ENCODE measurements around the gene UBE3B. TPM values are rescaled to one million over a fixed set of nuclear protein-coding genes. Genes with fewer than 3 reads are reported as not detected.

Gene UBE3B
- total RNA-seq, 1 experiment from 2014 or later: 38.4 TPM

DNA sequence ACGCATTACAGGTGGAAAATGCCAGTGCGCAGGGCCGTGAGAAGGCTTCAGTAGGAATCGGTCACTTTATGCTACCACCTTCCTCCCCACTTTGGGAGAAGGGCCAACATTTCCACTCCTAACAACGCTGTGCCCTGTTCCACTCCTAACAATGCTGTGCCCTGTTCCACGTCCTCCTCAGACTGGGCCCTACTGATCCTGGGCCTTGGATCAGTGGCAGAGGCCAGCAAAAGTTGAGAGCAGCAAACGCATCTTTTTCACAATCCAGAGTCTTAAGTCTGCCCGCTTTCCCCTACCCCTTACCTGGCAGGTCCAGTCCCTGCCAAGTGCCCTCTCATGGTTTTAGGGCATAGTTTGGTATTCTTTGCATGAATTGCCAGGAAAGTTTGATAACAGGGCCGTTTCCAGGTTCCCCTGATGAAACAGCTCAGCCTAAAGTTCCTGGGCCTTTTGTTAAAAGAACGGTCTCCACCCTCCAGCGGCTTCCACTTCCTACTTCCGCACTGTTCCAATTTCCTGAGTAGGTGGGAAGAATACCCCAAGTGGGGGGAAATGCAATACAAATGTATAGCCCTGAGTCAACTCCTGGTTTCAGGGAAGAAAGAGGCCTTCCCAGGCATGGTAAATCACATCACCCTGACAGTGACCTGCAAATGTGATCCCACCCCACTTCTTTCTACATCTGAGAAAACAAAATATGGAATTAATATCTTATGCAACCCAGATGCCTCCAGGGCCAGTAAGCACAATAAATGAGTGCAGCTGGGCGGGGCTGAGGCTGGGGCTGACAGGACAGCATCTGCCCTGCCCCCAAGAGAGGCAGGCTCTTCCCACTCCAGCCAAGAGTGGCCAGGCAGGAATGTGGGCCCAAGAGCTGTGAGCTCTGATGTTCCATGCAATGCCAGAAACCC, 15.3 kb upstream of the UBE3B start:
- peaks cover 2% of the 10 kb centered on the region for H3K36me3 ChIP-seq (ENCODE audit: control insufficient read depth, insufficient read depth, low read length)
- H3K27ac Mint-ChIP-seq (ENCODE audit: unreplicated experiment): peak overlapping the region; percentile 95
- CTCF ChIA-PET: interaction anchor here (0.9 to 3.1 kb wide), 5 partner anchors 15 to 662 kb away, joined by 4 to 18 read pairs (median 8); partner anchors contain the start of genes IFT81, KCTD10 and UBE3B
- BruUV-seq (replicated peaks): TSS peak; percentile 79
- H3K27me3 Mint-ChIP-seq (ENCODE audit: insufficient read depth, unreplicated experiment): no peaks in the 10 kb centered on the region
- POLR2A ChIA-PET: interaction anchor here (0.6 to 1.3 kb wide), 4 partner anchors 15 to 317 kb away, joined by 3 to 23 read pairs (median 7); partner anchors contain the start of genes KCTD10 and UBE3B
- no peaks in the 10 kb centered on the region for H3K27me3 ChIP-seq (replicated peaks; ENCODE audit: control insufficient read depth, insufficient read depth, low read length)
- H3K4me3 Mint-ChIP-seq (ENCODE audit: unreplicated experiment): peak overlapping the region; percentile 65
- peak overlapping the region; percentile 18 for H3K4me3 ChIP-seq (ENCODE audit: low read depth, low read length)
- peaks cover 47% of the 10 kb centered on the region for H3K4me1 Mint-ChIP-seq (ENCODE audit: low read depth, unreplicated experiment)
- H3K4me1 ChIP-seq: peaks cover 43% of the 10 kb centered on the region
- H3K9me3 Mint-ChIP-seq (ENCODE audit: unreplicated experiment): no peaks in the 10 kb centered on the region
- no peak for TF ChIP-seq CTCF (IDR thresholded peaks at IDR 0.05; ENCODE audit: insufficient read depth in 1 of 2, low read depth in 1 of 2, low read length in 1 of 2, severe bottlenecking in 1 of 2, unreplicated experiment in 1 of 2)
- peak; percentile 76 to 79 for DNase-seq
- intact Hi-C loops (cut with micrococcal nuclease; ENCODE audit: unreplicated experiment): loop anchor here (1.0 kb wide), 2 partner anchors 15 to 30 kb away; partner anchors contain the start of genes KCTD10 and UBE3B
- H3K36me3 Mint-ChIP-seq (ENCODE audit: insufficient read depth, unreplicated experiment): peaks cover 50% of the 10 kb centered on the region
- no peaks in the 10 kb centered on the region for H3K9me3 ChIP-seq

- H3K4me1 Mint-ChIP-seq (ENCODE audit: low read depth, unreplicated experiment): peaks cover 47% of the 10 kb centered on the region
- ChIA-PET CTCF (interaction anchor here (0.9 to 3.1 kb wide), 2 partner anchors 35 to 661 kb away, joined by 5 to 18 read pairs; partner anchors contain the start of gene IFT81), POLR2A (interaction anchor here (0.6 to 1.2 kb wide), 3 partner anchors 14 to 318 kb away, joined by 3 to 8 read pairs (median 6); partner anchors contain the start of genes KCTD10 and UBE3B)
- H3K27ac Mint-ChIP-seq (ENCODE audit: unreplicated experiment): peak overlapping the region; percentile 95
- intact Hi-C loops (cut with micrococcal nuclease; ENCODE audit: unreplicated experiment): no loop called here
- no peaks in the 10 kb centered on the region for H3K9me3 ChIP-seq
- DNase-seq: peak in 1 of 2 experiments; percentile 39
- H3K9me3 Mint-ChIP-seq (ENCODE audit: unreplicated experiment): no peaks in the 10 kb centered on the region
- no peaks in the 10 kb centered on the region for H3K27me3 Mint-ChIP-seq (ENCODE audit: insufficient read depth, unreplicated experiment)
- BruUV-seq (replicated peaks): no TSS peak
- H3K36me3 Mint-ChIP-seq (ENCODE audit: insufficient read depth, unreplicated experiment): peaks cover 48% of the 10 kb centered on the region
- no peaks in the 10 kb centered on the region for H3K27me3 ChIP-seq (replicated peaks; ENCODE audit: control insufficient read depth, insufficient read depth, low read length)
- H3K4me1 ChIP-seq: peaks cover 43% of the 10 kb centered on the region
- no peak for TF ChIP-seq CTCF (IDR thresholded peaks at IDR 0.05; ENCODE audit: insufficient read depth in 1 of 2, low read depth in 1 of 2, low read length in 1 of 2, severe bottlenecking in 1 of 2, unreplicated experiment in 1 of 2)
- no peak overlapping the region for H3K4me3 ChIP-seq (ENCODE audit: low read depth, low read length)
- H3K4me3 Mint-ChIP-seq (ENCODE audit: unreplicated experiment): peak overlapping the region; percentile 65
- H3K36me3 ChIP-seq (ENCODE audit: control insufficient read depth, insufficient read depth, low read length): peaks cover 2% of the 10 kb centered on the region
Observed at GRCh38 chr12:109462868-109463692, 14.4 kb upstream of the UBE3B start.

GRCh38 chr12:109463756-109464155, 13.7 kb upstream of the UBE3B start:
- Mint-ChIP-seq H3K27ac (ENCODE audit: unreplicated experiment) (peak overlapping the region; percentile 36), H3K4me3 (ENCODE audit: unreplicated experiment) (no peak overlapping the region), H3K27me3 (ENCODE audit: insufficient read depth, unreplicated experiment) (no peaks in the 10 kb centered on the region), H3K36me3 (ENCODE audit: insufficient read depth, unreplicated experiment) (peaks cover 48% of the 10 kb centered on the region), H3K9me3 (ENCODE audit: unreplicated experiment) (no peaks in the 10 kb centered on the region), H3K4me1 (ENCODE audit: low read depth, unreplicated experiment) (peaks cover 45% of the 10 kb centered on the region)
- no peak for DNase-seq
- no peak overlapping the region for H3K4me3 ChIP-seq (ENCODE audit: low read depth, low read length)
- intact Hi-C loops (cut with micrococcal nuclease; ENCODE audit: unreplicated experiment): no loop called here
- POLR2A ChIA-PET: no interaction called here
- peaks cover 2% of the 10 kb centered on the region for H3K36me3 ChIP-seq (ENCODE audit: control insufficient read depth, insufficient read depth, low read length)
- no peaks in the 10 kb centered on the region for H3K9me3 ChIP-seq
- no TSS peak for BruUV-seq (replicated peaks)
- H3K4me1 ChIP-seq: peaks cover 43% of the 10 kb centered on the region
- H3K27me3 ChIP-seq (replicated peaks; ENCODE audit: control insufficient read depth, insufficient read depth, low read length): no peaks in the 10 kb centered on the region
- no peak for TF ChIP-seq CTCF (IDR thresholded peaks at IDR 0.05; ENCODE audit: insufficient read depth in 1 of 2, low read depth in 1 of 2, low read length in 1 of 2, severe bottlenecking in 1 of 2, unreplicated experiment in 1 of 2)
- CTCF ChIA-PET: interaction anchor here (3.1 kb wide), 1 partner anchor 36 kb away, joined by 18 read pairs; no protein-coding TSS in a partner anchor

All from Caco-2 (cell line).